HepG2 (cell line): ENCODE measurements around the gene NEMF. TPM values are rescaled to one million over a fixed set of nuclear protein-coding genes. Genes with fewer than 3 reads are reported as not detected.

ENCODE experiments used
- ELF4 ChIP-seq: sonication (generic); formaldehyde crosslinking; IDR thresholded peaks from 2 replicates; pipeline ENCODE4 v1.5.0; 2020; ENCODE audit warnings: missing genetic modification reagents, mild to moderate bottlenecking, moderate library complexity, borderline replicate concordance
- FOXA1 ChIP-seq, 2 experiments: fragments of 450-650 bp in 1 of 2; sonication (generic) in 1 of 2; formaldehyde crosslinking in 1 of 2; IDR thresholded peaks; 2 replicates each; pipeline versions ENCODE4 v1.4.0 to v1.6.1; 2016 to 2020; ENCODE audit warnings: missing genetic modification reagents in 1 of 2
- GZF1 ChIP-seq: sonication (generic); formaldehyde crosslinking; IDR thresholded peaks from 2 replicates; pipeline ENCODE4 v1.5.1; 2020; ENCODE audit warnings: mild to moderate bottlenecking, missing genetic modification reagents
- MED13 ChIP-seq: sonication (generic); formaldehyde crosslinking; IDR thresholded peaks from 2 replicates; pipeline ENCODE4 v1.5.0; 2020; ENCODE audit warnings: missing genetic modification reagents
- NCOA1 ChIP-seq: sonication (generic); formaldehyde crosslinking; IDR thresholded peaks from 2 replicates; pipeline ENCODE4 v1.9.0; 2021; ENCODE audit warnings: missing genetic modification reagents
- NCOA5 ChIP-seq: sonication (generic); formaldehyde crosslinking; IDR thresholded peaks from 2 replicates; pipeline ENCODE4 v1.4.0; 2020; ENCODE audit warnings: missing genetic modification reagents
- PAF1 ChIP-seq: IDR thresholded peaks from 2 replicates; pipeline ENCODE4 v1.6.1; 2016; ENCODE audit warnings: missing genetic modification reagents, missing compliant biosample characterization
- SNRNP70 ChIP-seq: fragments of 200-400 bp; formaldehyde crosslinking; IDR thresholded peaks from 2 replicates; pipeline ENCODE4 v1.6.1; 2017; ENCODE audit warnings: mild to moderate bottlenecking, low read depth, low read length, moderate library complexity
- SPEN ChIP-seq: sonication (generic); formaldehyde crosslinking; IDR thresholded peaks from 2 replicates; pipeline ENCODE4 v1.5.1; 2020; ENCODE audit warnings: low read depth, mild to moderate bottlenecking, missing genetic modification reagents
- WIZ ChIP-seq: sonication (generic); formaldehyde crosslinking; IDR thresholded peaks from 2 replicates; pipeline ENCODE4 v1.5.1; 2020; ENCODE audit warnings: mild to moderate bottlenecking, missing genetic modification reagents
- YEATS2 ChIP-seq: sonication (generic); formaldehyde crosslinking; IDR thresholded peaks from 2 replicates; pipeline ENCODE4 v1.4.0; 2020; ENCODE audit warnings: missing genetic modification reagents, borderline replicate concordance
- ZBTB21 ChIP-seq: sonication (generic); formaldehyde crosslinking; IDR thresholded peaks from 2 replicates; pipeline ENCODE4 v1.4.0; 2020; ENCODE audit warnings: missing genetic modification reagents
- polyA plus RNA-seq, 8 experiments: library from polyadenylated mRNA; depleted of rRNA in 3 of 8; stranded (reverse) in 7 of 8; unstranded in 1 of 8; fragments of >200 nt; fragmentation: Illumina TruSeq in 4 of 8; extraction: Trizol in 4 of 8; gene quantifications; 2 replicates each; pipeline versions ENCODE4 v1.2.1 to v1.2.3, GENCODE V29; 2011 to 2016; ENCODE audit warnings: low read depth in 4 of 8, missing spikeins in 1 of 8, mixed read lengths in 1 of 8; ENCODE audit not compliant: insufficient read depth in 1 of 8
- total RNA-seq, 5 experiments: library from RNA; depleted of rRNA; stranded (reverse); fragments of >200 nt; fragmentation: Illumina TruSeq; extraction: Trizol; gene quantifications; 2 replicates each; pipeline ENCODE4 v1.2.3, GENCODE V29; 2016; ENCODE audit warnings: low read depth in 1 of 5
- TF ChIP-seq, protein P1 (sequence below): fragments of 450-650 bp; IDR thresholded peaks from 2 replicates; pipeline ENCODE4 v1.6.1; 2017
- TF ChIP-seq, protein P2 (sequence below): sonication (generic); formaldehyde crosslinking; conservative IDR thresholded peaks from 2 replicates; pipeline ENCODE4 v1.8.0; 2022; ENCODE audit warnings: low read depth, missing genetic modification reagents
- TF ChIP-seq, protein P3 (sequence below): sonication (generic); formaldehyde crosslinking; conservative IDR thresholded peaks from 2 replicates; pipeline ENCODE4 v1.4.0; 2020; ENCODE audit warnings: missing genetic modification reagents
- TF ChIP-seq, protein P4 (sequence below): sonication (generic); formaldehyde crosslinking; IDR thresholded peaks from 2 replicates; pipeline ENCODE4 v1.4.0; 2020; ENCODE audit warnings: missing genetic modification reagents, borderline replicate concordance
- TF ChIP-seq, protein P5 (sequence below): sonication (generic); formaldehyde crosslinking; IDR thresholded peaks from 2 replicates; pipeline ENCODE4 v1.4.0; 2020; ENCODE audit warnings: missing genetic modification reagents
- TF ChIP-seq, protein P6 (sequence below): IDR thresholded peaks from 2 replicates; pipeline ENCODE4 v1.6.1; 2016
- TF ChIP-seq, protein P7 (sequence below): sonication (generic); formaldehyde crosslinking; IDR thresholded peaks from 2 replicates; pipeline ENCODE4 v1.8.0; 2022; ENCODE audit warnings: mild to moderate bottlenecking, missing genetic modification reagents; ENCODE audit not compliant: insufficient replicate concordance

The NEMF gene
- total and polyA plus RNA-seq, 2 of the 13 experiments (the other 11 are each of a cell fraction or from before 2014, with no cell fraction given) = 21.3 to 57.9 TPM

DNA sequence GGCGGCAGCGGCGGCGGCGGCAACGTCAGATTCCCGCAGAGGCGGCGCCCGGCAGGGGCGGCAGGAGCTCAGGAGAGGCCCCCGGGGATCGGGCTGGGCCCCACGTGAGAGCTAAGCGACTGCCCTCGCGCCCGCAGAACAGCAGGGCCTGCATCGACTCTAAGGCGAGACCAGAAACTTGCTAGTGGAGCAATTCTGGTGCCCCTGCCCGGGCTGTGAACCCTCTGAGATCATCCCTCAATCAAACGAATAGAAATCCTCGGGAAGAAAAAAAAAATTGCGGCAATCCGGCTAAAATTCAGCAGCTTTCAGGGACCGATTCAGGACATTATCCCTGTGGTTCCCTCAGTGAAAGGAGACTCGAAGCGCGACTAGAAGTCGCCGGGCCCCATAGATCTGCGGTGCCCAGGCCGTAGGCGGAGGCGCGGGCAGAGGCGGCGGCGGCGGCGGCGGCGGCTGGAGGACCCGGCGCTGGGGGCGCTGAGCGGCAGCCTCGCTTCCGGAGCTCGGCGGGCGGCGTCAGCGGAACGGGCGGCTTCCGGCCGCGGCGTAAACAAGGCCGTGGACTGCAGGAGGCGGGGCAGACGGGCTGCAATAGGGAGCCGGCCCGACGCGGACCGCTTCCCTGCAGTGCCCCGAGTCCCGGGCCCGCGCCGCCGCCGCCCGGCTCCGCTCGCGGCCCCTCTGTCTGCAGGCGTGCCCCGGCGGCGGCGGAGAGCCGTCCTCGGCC is 84.9 kb downstream of the NEMF start, which contains the start of gene KLHDC2 (continued):
- TF ChIP-seq FOXA1 (IDR thresholded peaks at IDR 0.05) (no peak), FOXA1 (CRISPR knock-in tag; IDR thresholded peaks at IDR 0.05) (peak; percentile 89), WIZ (CRISPR knock-in tag) (peak; percentile 73; the same call in 1 of the 2 replicates), GZF1 (no peak), NCOA1 (CRISPR knock-in tag) (0 out of 2 replicates have a peak, but pooled peaks have one; percentile 21), NCOA5 (no peak), ELF4 (CRISPR knock-in tag) (no peak), ZBTB21 (CRISPR knock-in tag) (no peak), SNRNP70 (no peak), SPEN (CRISPR knock-in tag) (peak; percentile 95), PAF1 (CRISPR knock-in tag) (no peak), YEATS2 (CRISPR knock-in tag) (peak; percentile 44; the same call in 1 of the 2 replicates), MED13 (CRISPR knock-in tag) (peak; percentile 7; the same call in 1 of the 2 replicates)
- TF ChIP-seq, protein P1, sequence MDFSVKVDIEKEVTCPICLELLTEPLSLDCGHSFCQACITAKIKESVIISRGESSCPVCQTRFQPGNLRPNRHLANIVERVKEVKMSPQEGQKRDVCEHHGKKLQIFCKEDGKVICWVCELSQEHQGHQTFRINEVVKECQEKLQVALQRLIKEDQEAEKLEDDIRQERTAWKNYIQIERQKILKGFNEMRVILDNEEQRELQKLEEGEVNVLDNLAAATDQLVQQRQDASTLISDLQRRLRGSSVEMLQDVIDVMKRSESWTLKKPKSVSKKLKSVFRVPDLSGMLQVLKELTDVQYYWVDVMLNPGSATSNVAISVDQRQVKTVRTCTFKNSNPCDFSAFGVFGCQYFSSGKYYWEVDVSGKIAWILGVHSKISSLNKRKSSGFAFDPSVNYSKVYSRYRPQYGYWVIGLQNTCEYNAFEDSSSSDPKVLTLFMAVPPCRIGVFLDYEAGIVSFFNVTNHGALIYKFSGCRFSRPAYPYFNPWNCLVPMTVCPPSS = no peak
- TF ChIP-seq, protein P2, sequence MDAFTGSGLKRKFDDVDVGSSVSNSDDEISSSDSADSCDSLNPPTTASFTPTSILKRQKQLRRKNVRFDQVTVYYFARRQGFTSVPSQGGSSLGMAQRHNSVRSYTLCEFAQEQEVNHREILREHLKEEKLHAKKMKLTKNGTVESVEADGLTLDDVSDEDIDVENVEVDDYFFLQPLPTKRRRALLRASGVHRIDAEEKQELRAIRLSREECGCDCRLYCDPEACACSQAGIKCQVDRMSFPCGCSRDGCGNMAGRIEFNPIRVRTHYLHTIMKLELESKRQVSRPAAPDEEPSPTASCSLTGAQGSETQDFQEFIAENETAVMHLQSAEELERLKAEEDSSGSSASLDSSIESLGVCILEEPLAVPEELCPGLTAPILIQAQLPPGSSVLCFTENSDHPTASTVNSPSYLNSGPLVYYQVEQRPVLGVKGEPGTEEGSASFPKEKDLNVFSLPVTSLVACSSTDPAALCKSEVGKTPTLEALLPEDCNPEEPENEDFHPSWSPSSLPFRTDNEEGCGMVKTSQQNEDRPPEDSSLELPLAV (CRISPR knock-in tag) = no peak
- TF ChIP-seq, protein P3, sequence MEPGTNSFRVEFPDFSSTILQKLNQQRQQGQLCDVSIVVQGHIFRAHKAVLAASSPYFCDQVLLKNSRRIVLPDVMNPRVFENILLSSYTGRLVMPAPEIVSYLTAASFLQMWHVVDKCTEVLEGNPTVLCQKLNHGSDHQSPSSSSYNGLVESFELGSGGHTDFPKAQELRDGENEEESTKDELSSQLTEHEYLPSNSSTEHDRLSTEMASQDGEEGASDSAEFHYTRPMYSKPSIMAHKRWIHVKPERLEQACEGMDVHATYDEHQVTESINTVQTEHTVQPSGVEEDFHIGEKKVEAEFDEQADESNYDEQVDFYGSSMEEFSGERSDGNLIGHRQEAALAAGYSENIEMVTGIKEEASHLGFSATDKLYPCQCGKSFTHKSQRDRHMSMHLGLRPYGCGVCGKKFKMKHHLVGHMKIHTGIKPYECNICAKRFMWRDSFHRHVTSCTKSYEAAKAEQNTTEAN (CRISPR knock-in tag) = peak; percentile 54; the same call in 1 of the 2 replicates
- TF ChIP-seq, protein P4, sequence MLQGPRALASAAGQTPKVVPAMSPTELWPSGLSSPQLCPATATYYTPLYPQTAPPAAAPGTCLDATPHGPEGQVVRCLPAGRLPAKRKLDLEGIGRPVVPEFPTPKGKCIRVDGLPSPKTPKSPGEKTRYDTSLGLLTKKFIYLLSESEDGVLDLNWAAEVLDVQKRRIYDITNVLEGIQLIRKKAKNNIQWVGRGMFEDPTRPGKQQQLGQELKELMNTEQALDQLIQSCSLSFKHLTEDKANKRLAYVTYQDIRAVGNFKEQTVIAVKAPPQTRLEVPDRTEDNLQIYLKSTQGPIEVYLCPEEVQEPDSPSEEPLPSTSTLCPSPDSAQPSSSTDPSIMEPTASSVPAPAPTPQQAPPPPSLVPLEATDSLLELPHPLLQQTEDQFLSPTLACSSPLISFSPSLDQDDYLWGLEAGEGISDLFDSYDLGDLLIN = no peak
- TF ChIP-seq, protein P5, sequence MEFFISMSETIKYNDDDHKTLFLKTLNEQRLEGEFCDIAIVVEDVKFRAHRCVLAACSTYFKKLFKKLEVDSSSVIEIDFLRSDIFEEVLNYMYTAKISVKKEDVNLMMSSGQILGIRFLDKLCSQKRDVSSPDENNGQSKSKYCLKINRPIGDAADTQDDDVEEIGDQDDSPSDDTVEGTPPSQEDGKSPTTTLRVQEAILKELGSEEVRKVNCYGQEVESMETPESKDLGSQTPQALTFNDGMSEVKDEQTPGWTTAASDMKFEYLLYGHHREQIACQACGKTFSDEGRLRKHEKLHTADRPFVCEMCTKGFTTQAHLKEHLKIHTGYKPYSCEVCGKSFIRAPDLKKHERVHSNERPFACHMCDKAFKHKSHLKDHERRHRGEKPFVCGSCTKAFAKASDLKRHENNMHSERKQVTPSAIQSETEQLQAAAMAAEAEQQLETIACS = no peak
- TF ChIP-seq, protein P6, sequence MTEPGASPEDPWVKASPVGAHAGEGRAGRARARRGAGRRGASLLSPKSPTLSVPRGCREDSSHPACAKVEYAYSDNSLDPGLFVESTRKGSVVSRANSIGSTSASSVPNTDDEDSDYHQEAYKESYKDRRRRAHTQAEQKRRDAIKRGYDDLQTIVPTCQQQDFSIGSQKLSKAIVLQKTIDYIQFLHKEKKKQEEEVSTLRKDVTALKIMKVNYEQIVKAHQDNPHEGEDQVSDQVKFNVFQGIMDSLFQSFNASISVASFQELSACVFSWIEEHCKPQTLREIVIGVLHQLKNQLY (CRISPR knock-in tag) = no peak
- TF ChIP-seq, protein P7, sequence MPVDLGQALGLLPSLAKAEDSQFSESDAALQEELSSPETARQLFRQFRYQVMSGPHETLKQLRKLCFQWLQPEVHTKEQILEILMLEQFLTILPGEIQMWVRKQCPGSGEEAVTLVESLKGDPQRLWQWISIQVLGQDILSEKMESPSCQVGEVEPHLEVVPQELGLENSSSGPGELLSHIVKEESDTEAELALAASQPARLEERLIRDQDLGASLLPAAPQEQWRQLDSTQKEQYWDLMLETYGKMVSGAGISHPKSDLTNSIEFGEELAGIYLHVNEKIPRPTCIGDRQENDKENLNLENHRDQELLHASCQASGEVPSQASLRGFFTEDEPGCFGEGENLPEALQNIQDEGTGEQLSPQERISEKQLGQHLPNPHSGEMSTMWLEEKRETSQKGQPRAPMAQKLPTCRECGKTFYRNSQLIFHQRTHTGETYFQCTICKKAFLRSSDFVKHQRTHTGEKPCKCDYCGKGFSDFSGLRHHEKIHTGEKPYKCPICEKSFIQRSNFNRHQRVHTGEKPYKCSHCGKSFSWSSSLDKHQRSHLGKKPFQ = no peak
